HEK293T (cell line): ENCODE data around the gene ZNF469.

Experiments
- NFRKB ChIP-seq: fragments of 450-650 bp; IDR thresholded peaks from 2 replicates; pipeline ENCODE4 v1.6.1; 2016; ENCODE audit warnings: mild to moderate bottlenecking, moderate library complexity
- TF ChIP-seq, protein P1 (sequence below): fragments of 450-650 bp; IDR thresholded peaks from 2 replicates; pipeline ENCODE4 v1.6.1; 2016

DNA sequence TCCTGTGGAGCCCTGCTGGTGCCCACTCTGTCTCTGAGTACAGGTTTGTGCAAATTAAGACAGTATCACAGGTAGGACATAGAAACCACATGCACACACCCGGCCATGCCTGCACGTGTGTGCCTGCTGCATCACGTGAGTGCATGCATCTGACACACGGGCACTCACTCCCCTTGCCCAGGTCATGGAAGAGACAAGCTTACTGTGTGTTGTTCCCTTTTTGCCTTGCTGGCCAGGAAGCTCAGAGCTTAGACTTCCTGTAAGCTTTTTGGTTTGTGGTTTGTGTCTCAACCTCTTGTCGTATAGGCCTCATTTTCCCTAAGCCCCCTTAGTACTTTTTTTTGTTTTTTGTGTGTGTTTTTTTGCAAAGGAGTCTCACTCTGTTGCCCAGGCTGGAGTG lies 25.0 kb downstream of the ZNF469 start:
- TF ChIP-seq NFRKB, result no peak
- TF ChIP-seq, protein P1, sequence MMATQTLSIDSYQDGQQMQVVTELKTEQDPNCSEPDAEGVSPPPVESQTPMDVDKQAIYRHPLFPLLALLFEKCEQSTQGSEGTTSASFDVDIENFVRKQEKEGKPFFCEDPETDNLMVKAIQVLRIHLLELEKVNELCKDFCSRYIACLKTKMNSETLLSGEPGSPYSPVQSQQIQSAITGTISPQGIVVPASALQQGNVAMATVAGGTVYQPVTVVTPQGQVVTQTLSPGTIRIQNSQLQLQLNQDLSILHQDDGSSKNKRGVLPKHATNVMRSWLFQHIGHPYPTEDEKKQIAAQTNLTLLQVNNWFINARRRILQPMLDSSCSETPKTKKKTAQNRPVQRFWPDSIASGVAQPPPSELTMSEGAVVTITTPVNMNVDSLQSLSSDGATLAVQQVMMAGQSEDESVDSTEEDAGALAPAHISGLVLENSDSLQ, result no peak
